ENCODE results near the gene NR6A1.

The NR6A1 gene

DNA sequence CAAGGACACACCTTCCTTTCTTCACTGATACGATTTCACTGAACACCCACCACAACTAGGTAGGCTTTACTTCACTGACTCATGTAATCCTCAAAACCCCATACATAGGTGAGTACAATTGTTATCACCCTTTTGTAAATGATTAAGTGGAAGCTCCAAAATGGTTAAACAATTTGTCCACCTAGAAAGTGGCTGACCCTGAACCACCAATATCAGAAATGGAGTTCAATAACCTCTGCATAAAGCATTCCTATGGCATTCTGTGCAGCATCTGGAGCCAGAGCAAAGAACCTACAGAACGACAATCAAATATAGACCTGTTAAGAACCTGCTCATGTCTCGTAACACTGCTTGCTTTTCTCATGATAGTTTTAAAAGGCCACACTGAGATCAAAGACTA, 213.2 kb downstream of the NR6A1 start:
- DNase-seq: no peak

- DNase-seq: no peak
These were observed 216.1 kb downstream of the NR6A1 start for GRCh38 chr9:124555043-124555442.

GRCh38 chr9:124553738-124554137, 217.4 kb downstream of the NR6A1 start:
- no peak for DNase-seq

DNA sequence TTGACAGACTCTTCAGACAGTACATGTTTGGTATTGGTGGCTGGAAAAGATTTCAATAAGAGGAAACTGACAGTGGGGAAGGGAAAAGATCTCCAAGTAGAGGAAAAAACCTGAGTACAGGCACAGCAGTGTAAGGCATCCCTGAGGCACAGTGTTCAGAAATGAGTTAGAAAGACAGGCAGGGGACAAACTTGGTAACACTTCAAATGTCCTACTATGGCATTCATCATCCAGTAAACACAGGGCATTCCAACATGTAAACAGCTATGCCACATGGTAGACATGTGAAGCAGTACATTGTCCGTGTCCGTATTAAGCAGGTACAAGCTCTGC, 218.9 kb downstream of the NR6A1 start:
- no peak for DNase-seq

DNA sequence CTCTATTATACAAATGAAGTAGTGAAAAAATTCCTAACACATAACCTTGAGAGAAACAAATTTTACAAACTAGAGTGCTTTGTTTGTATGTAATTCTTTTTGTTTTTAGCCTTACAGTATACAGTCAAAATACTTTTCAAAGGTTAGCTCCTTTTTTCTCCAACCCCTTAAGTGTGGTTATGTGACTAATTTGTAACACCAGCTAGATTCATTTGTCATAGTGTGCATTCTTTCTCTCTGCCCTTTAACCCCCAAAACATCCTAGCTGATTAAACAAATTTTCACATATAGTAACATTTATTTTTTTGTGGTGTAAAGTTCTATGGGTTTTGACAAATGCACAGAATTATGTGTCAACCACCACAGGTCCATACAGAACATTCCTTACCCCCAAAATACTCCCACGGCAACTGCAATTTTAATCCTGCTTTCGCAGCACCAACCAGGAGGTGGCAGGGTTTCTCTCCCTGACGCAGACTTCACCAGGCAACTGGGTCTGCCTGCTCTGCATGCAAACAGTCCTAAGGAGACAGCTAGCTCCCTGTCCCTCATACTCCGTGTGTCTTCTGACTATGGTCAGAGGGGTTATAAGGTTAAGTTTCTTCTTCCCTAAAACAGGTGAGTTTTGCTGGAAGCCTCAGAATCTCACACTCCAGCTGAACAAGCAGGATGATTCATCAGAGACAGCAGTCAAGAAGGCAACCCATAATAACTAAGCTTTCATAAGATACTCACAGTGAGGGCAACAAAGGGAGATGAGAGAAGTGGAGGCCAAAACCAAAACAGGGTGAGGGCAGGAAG, 219.4 kb downstream of the NR6A1 start:
- peak; percentile 56 to 70 for DNase-seq

DNA sequence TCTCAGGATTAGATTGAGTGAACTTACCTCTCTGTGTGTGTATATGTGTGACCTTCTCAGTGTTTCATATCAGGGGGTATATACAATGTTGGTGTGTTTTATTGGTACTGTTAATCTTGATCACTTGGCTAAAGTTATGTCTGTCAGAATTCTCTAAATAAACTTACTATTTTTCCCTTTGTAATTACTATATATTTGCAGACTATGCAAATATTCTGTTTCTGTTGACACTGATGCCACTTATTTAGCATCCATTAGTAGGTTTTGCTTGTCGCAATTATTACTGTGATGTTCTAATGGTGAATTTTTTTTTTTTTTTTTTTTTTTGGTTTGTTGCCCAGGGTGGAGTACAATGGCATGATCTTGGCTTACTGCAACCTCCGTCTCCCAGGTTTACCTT, 221.0 kb downstream of the NR6A1 start:
- no peak for DNase-seq

GRCh38 chr9:124549016-124549415, 222.1 kb downstream of the NR6A1 start:
- no peak for DNase-seq

DNA sequence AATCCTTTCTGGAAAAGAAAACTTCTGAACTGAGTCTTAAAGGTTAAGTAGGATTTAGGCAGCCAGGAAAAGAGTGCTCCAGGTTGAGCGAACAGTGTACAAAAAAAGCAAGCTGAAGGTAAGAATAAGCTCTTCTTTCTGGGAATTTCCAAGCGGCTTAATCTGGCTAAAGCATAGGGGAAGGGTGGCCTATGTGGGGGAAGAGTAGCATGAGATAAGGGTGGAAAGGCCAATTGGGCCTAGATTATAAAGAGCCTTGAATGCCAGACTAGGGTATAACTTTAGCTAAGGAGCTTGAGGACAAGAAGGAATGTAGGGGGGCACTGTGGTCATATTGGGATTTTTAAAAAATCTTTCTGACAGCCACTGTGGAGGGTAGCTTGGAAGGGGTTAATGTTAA, 226.6 kb downstream of the NR6A1 start:
- DNase-seq: no peak

DNA sequence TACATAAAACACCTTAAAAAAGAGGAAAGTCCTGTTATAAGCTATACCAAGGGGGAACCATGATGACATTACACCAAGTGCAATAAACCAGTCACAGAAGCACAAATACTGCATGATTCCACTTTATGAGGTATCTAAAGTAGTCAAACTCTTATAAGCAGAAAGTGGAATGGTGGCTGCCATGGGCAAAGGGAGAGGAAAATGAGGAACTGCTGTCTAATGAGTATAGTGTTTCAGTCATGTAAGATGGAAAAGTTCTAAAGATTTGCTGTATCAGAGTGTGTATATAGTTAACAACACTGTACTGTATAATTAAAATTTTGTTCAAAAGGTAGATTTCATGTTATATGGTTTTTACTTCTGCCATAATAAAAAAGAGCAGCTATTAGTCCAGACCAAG, 229.3 kb downstream of the NR6A1 start:
- DNase-seq: no peak

- no peak for DNase-seq
These were observed 233.2 kb downstream of the NR6A1 start for GRCh38 chr9:124537926-124538325.

- DNase-seq: peak in 1 of 2 experiments; percentile 73
These were observed 235.3 kb downstream of the NR6A1 start for GRCh38 chr9:124535846-124536245.

GRCh38 chr9:124532897-124533296, 238.2 kb downstream of the NR6A1 start:
- DNase-seq: no peak

DNA sequence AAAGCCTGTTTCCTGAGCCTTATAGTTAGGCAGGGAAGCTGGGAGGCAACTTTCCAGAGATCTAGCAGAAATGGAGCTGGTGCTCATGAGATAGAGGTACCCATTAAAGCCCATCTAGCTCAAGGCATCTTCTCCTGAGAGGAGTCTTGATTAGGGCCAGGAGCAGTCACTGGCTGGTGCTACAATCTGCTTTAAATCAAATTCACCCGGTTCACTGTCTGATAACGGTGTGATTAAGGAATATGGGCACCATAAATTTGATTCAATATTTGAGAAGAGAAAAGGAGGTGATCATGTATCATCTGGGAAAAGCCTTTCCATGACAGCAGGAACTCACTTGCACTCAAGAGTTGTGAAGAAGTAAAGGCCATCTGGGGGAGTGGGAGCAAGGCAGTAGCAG, 240.0 kb downstream of the NR6A1 start:
- DNase-seq: no peak

- no peak for DNase-seq
These were observed 240.9 kb downstream of the NR6A1 start for GRCh38 chr9:124530246-124530645.

DNA sequence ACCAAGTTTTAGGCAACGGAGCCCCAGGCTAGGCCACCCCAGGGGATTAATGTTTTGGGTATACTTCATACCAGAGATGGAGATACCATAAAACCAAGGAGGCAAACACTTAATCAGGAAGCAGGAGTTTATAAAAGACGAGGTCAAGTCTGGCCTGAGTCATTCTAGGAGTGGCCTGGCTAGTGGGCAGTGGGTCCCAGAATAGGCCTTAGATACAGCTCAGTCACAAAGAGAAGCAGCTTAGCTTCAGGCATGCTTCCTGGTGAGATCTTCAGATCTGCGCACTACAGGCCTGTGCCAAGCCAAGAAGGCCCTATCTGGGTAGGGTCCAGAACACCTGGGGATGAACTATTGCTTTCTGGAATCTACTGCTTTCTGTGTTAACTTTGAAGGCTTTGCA, 243.3 kb downstream of the NR6A1 start:
- no peak for DNase-seq

- no peak for DNase-seq
These were observed 244.9 kb downstream of the NR6A1 start for GRCh38 chr9:124526174-124526573.

DNA sequence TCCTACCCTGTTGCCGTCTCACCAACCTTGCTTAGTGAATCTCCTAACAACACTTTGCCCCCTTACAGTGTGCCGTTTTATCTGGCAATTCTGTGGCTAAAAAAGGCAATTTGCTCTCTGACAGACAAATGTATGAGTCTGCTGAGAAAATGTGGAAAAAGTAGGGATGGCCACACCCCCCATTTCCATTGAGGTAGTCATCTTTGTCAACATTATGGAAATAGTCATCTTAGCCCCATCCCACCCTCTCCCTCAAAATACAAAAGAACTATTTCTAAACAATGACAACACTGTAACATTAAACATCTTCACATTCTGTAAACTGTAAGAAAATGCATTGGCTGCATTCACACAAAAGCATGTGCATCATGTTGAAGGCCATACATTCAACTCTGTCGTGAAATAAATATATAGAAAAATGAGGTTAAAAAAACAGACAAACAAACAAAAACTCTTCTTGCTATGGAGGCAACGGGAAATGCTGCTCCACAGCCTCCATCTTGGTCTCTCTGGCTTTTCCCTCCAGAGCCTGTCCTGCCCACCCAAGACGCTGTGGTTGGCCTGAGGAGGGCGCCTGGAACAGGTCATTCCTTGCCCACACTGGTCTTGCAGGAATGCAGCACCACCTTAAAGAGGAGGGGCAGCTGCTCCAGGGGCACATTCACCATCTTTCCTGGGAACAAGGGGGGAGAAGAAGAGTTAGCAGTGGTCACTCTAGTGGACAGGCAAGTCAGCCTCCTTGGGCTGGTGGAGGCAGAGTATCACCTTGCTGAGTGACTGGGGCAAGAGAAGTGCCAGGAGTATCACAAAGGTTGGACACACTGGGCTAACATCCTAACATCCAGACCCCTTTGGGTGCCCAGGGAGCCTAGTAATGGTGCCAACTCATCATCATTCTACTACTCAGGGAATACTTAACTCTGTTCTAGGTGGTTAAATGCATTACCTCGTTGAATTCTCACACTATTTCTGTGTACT, 248.7 kb downstream of the NR6A1 start:
- DNase-seq: peak in 1 of 2 experiments; percentile 14

- no peak for DNase-seq
These were observed 250.0 kb downstream of the NR6A1 start for GRCh38 chr9:124521142-124521541.

DNA sequence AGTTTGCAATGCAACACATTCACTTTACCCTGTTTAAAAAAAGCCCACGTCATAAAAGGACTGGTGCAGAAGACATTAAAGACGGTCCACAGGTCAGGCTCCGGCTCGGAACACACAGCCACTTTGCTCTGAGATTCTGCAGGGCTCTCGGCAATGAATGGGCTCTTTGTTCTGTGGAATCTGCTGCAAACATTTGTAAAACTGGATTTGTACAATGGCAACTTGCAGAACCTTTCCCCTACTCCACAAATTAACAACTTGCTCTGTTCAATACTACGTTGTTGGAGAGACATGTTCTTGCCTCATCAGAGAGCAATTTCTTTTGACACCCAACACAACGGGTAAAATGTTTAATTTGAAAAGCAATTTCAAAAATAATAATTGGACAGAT, 250.9 kb downstream of the NR6A1 start:
- DNase-seq: no peak

DNA sequence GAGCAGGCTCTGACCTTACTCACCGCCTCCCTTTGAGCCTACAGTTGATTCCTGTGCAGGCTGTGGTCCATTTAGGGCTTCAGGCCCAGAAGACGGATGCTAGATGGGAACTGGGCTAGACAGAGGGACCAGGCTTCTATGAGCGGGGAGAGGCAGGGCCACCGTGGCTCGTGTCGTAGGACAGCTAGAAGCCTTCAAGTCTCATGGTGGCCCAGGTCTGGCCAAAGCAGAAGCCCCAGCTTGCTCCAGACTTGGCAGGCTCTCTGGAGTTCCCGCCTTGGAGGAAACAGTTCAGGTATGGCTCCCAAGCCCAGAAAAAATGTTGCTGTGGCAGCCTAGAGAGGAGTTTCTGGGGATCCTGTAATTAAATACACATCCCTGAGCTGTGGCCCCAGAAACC, 253.0 kb downstream of the NR6A1 start:
- no peak for DNase-seq

DNA sequence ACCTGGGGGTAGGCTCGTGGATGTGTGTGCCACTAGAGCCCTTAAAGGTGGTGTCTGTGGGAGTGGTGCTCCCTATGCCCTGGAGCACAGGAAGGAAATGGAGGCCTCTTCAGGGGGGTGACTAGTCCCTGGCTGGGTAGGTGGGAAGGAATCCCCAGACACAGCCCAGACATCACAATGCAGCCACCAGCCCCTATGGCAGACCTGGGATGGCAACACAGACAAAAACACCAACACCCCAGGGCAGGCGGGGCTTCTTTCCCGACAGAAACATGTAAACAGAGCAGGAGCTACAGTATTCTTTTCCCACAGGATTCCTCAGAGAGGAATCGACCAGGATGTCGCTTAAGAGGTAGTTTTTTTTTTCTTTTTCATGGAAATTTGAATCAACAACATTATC, 253.5 kb downstream of the NR6A1 start:
- DNase-seq: no peak

- DNase-seq: no peak
These were observed 256.2 kb downstream of the NR6A1 start for GRCh38 chr9:124514874-124515273.

GRCh38 chr9:124514125-124514524, 257.0 kb downstream of the NR6A1 start:
- DNase-seq: peak in 1 of 2 experiments; percentile 16

DNA sequence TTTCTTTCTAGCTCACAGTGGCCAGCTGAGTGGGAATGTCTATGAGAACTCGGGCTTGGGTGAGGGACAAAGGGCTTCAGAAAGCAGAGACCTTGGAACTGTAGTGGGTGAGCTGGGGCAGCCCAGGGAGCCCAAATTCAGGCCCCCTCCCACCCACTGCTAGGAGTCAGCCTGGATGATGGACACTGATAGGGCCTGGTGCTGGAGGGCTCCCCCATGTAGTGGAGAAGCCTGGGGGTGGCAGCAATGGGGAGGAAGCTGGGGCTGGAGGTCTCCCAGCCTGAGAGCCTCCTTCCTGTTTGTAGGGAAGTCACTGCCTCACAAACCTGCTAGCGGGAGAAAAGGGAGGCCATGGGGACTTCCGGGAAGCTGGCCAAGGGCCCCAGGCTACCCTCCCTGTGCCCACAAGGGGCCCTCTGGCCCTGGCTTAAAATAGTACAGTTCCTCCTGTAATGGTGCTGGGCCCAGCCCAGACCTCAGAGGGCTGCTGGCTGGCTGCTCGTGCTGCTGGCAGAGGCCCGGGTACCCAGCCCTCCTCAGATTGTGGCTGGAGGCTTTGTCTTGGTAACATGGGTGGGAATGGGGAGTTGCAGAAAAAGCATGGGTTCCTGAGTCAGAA, 257.6 kb downstream of the NR6A1 start:
- DNase-seq: no peak
